Esophagus muscularis mucosa (tissue), 4 donors: ENCODE data around the gene ARID5B. TPM values are rescaled to one million over a fixed set of nuclear protein-coding genes. Genes with fewer than 3 reads are reported as not detected.
A peak's percentile ranks its signal among the peaks of the same experiment; 100 is the strongest.

Experiments
- DNase-seq: peaks from one replicate; pipeline ENCODE4 v3.0.0-alpha.2; 2017; ENCODE audit errors: extremely low spot score
- H3K27ac ChIP-seq, 4 donors: fragments of 200-600 bp; sonication (generic); replicated peaks in 1 of 4; 1 replicate in 3 of 4; 2 replicates in 1 of 4; pipeline ENCODE4 v1.5.1; 2016 to 2019; ENCODE audit warnings: mild to moderate bottlenecking in 1 of 4
- H3K27me3 ChIP-seq, 4 donors: fragments of 200-600 bp; sonication (generic); one replicate each; pipeline versions ENCODE4 v1.5.1 to v1.6.0; 2016 to 2019
- H3K36me3 ChIP-seq, 4 donors: fragments of 200-600 bp; sonication (generic); one replicate each; pipeline ENCODE4 v1.5.1; 2016 to 2019
- H3K4me1 ChIP-seq, 4 donors: fragments of 200-600 bp; sonication (generic); one replicate each; pipeline ENCODE4 v1.5.1; 2016 to 2019
- H3K4me3 ChIP-seq, 4 donors: fragments of 200-600 bp; sonication (generic); 1 replicate in 2 of 4; 2 replicates in 2 of 4; pipeline ENCODE4 v1.5.1; 2016 to 2019; ENCODE audit warnings: mild to moderate bottlenecking in 4 of 4, moderate library complexity in 1 of 4
- H3K9me3 ChIP-seq, 4 donors: fragments of 200-600 bp; sonication (generic); 1 replicate in 3 of 4; 2 replicates in 1 of 4; pipeline ENCODE4 v1.5.1; 2016 to 2019
- CTCF ChIP-seq, 3 experiments: fragments of 200-600 bp in 2 of 3; fragments of 450-650 bp in 1 of 3; sonication (generic) in 2 of 3; IDR thresholded peaks; one replicate each; pipeline ENCODE4 v1.5.1; 2017 to 2019; ENCODE audit warnings: antibody characterized with exemption in 3 of 3, mild to moderate bottlenecking in 2 of 3, moderate library complexity in 1 of 3
- EP300 ChIP-seq: sonication (generic); formaldehyde crosslinking; IDR thresholded peaks from one replicate; pipeline ENCODE4 v1.6.1; 2017; ENCODE audit warnings: antibody characterized with exemption
- POLR2A ChIP-seq: fragments of 450-650 bp; IDR thresholded peaks from one replicate; pipeline ENCODE4 v1.6.1; 2017; ENCODE audit warnings: antibody characterized with exemption, moderate library complexity, mild to moderate bottlenecking, low read depth
- POLR2AphosphoS5 ChIP-seq, 2 donors: sonication (generic); formaldehyde crosslinking; IDR thresholded peaks; one replicate each; pipeline ENCODE4 v1.6.1; 2017; ENCODE audit warnings: antibody characterized with exemption in 2 of 2
- WGBS: methylation state at CpG from one replicate; pipeline ENCODE4 v1.1.5; 2018; 5-methylcytosine and 5-hydroxymethylcytosine counted together
- intact Hi-C: fragments of 100-400 bp; cut with DNase I; formaldehyde crosslinking; loops from one replicate; pipeline ENCODE4 v1.15.1; 2023
- total RNA-seq, 4 donors: library from RNA; depleted of rRNA; stranded (reverse); fragments of >200 nt; gene quantifications; one replicate each; pipeline versions ENCODE4 v1.1.0 to v1.2.1, GENCODE V29; 2016

ARID5B gene
- total RNA-seq, 4 donors from 2014 or later: 33.6 to 150 (median 64.9) TPM

- no peak for TF ChIP-seq POLR2AphosphoS5 (IDR thresholded peaks at IDR 0.05)
- no peak for TF ChIP-seq EP300
- TF ChIP-seq POLR2A: no peak
- no peak for TF ChIP-seq CTCF (IDR thresholded peaks at IDR 0.05)
- Histone ChIP-seq H3K27me3 (no peaks in the 10 kb centered on the region), H3K4me1 (peaks cover 69 to 88% (median 81%) of the 10 kb centered on the region in 4 donors), H3K4me3 (peak overlapping the region; percentile 58 to 75 (median 64)), H3K36me3 (peaks cover 0 to 31% (median 13%) of the 10 kb centered on the region in 4 donors), H3K27ac (peak overlapping the region; percentile 87 to 95 (median 92)), H3K9me3 (no peaks in the 10 kb centered on the region)
- DNase-seq: no peak
- WGBS: 25% methylated on average over 5 of the region's 5 CpGs
- intact Hi-C loops: no loop called here
These were observed 148.9 kb downstream of the ARID5B start for GRCh38 chr10:62050346-62050892.

GRCh38 chr10:62050893-62051433, 149.5 kb downstream of the ARID5B start:
- intact Hi-C loops: no loop called here
- Histone ChIP-seq H3K27ac (peak overlapping the region; percentile 87 to 95 (median 92)), H3K27me3 (no peaks in the 10 kb centered on the region), H3K4me3 (peak overlapping the region; percentile 58 to 75 (median 64)), H3K36me3 (peaks cover 0 to 31% (median 13%) of the 10 kb centered on the region in 4 donors), H3K4me1 (peaks cover 71 to 88% (median 81%) of the 10 kb centered on the region in 4 donors), H3K9me3 (no peaks in the 10 kb centered on the region)
- WGBS: 22% methylated on average over 9 of the region's 9 CpGs
- DNase-seq: no peak
- TF ChIP-seq POLR2AphosphoS5 (IDR thresholded peaks at IDR 0.05) (peak; percentile 87 to 91), EP300 (peak; percentile 42), POLR2A (peak; percentile 71), CTCF (IDR thresholded peaks at IDR 0.05) (no peak)

DNA sequence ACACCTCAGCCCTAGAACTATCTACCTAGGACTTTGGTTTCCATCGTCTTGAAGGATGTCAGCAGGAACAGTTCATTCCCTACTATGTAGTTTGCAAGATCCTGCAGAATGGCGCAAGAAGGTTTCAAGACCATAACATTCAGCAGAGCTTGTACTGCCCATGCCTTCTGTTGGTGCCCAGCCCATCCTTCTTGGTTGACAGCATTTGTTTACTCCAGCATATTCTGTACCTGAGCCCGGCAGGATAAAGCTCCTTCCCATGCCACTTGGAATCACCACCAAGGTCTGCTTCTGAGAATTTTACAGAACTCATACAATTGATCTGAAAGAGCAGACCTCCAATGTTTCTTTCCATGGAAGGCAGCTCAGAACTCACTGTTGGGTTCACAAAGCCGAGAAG, 150.8 kb downstream of the ARID5B start:
- TF ChIP-seq CTCF (IDR thresholded peaks at IDR 0.05): no peak
- no peak for TF ChIP-seq POLR2A
- no peak for TF ChIP-seq POLR2AphosphoS5 (IDR thresholded peaks at IDR 0.05)
- TF ChIP-seq EP300: no peak
- peak overlapping the region; percentile 4 to 75 (median 34) for H3K4me3 ChIP-seq
- H3K9me3 ChIP-seq: no peaks in the 10 kb centered on the region
- H3K27me3 ChIP-seq: no peaks in the 10 kb centered on the region
- peak overlapping the region; percentile 87 to 95 (median 92) for H3K27ac ChIP-seq
- no peak for DNase-seq
- intact Hi-C loops: no loop called here
- 92% methylated on average over 4 of the region's 4 CpGs for WGBS
- peaks cover 0 to 31% (median 13%) of the 10 kb centered on the region in 4 donors for H3K36me3 ChIP-seq
- H3K4me1 ChIP-seq: peaks cover 70 to 87% (median 79%) of the 10 kb centered on the region in 4 donors

DNA sequence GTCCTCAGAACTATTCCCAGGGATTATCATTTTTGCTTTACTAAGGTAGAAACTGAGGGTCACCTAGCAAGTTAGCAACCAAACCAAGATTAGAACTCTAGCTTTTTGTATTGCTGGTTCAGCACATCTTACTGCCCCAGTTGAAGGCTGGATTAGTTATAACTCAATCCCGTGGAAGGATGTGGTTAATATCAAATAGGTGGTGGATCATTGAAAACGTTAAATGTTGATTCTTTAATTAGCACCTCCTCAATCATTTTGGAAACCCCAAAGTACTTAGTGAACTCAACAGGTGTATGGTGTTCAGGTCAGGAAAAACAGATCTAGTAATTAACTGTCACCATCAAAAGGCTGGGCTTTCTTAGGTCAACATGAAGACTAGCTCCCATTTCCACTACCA, 152.4 kb downstream of the ARID5B start:
- H3K4me3 ChIP-seq: peak overlapping the region in 1 of 4 donors; percentile 75

More for the DNA sequence above, 152.4 kb downstream of the ARID5B start:
- Histone ChIP-seq H3K27me3 (no peaks in the 10 kb centered on the region), H3K36me3 (peaks cover 0 to 32% (median 18%) of the 10 kb centered on the region in 4 donors), H3K27ac (peak overlapping the region; percentile 70 to 87 (median 80)), H3K9me3 (no peaks in the 10 kb centered on the region), H3K4me1 (peaks cover 71 to 87% (median 79%) of the 10 kb centered on the region in 4 donors)
- WGBS: 53% methylated on average over 2 of the region's 2 CpGs
- intact Hi-C loops: no loop called here
- no peak for DNase-seq
- TF ChIP-seq EP300: no peak
- no peak for TF ChIP-seq POLR2AphosphoS5 (IDR thresholded peaks at IDR 0.05)
- TF ChIP-seq POLR2A: no peak
- no peak for TF ChIP-seq CTCF (IDR thresholded peaks at IDR 0.05)
